ENCODE results near the gene CLIC6. TPM values are rescaled to one million over a fixed set of nuclear protein-coding genes. Genes with fewer than 3 reads are reported as not detected.

Gene CLIC6
- total RNA-seq, 1 experiment from 2014 or later: not detected

DNA sequence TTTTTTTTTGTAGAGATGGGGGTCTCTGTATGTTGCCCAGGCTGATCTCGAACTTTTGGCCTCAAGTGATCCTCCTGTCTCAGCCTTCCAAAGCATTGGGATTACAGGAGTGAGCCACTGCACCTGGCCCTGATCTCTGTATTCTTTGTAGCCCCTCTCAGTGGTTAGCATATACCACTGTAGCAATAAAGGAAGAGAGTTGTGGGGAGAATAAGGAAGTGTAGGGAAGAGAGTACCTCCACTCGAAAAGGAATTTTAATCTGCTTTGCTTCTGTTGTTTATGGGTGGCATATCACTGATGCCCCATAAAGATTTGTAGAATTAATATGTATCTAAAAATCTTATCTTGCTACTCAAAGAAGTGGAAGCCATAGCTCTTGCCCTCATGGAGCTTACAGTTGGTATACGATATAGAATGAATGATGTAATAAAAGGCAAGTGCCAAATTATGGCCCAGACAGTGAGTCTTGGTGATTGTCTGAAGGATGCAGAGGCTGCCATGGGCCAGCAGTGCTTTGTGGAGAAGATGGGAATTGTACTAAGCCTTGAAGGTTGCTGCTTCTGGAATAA is 96.0 kb downstream of the CLIC6 start:
- H4K20me1 ChIP-seq (ENCODE audit: insufficient read depth, low read depth, low read length): no peaks in the 10 kb centered on the region
- no peak overlapping the region for H3K4me2 ChIP-seq (ENCODE audit: low read depth, low read length, poor library complexity, severe bottlenecking)
- no peaks in the 10 kb centered on the region for H3K36me3 ChIP-seq (ENCODE audit: insufficient read depth, low read length)
- H3K9me3 ChIP-seq (ENCODE audit: low read length): no peaks in the 10 kb centered on the region
- H3K79me2 ChIP-seq (ENCODE audit: low read length): no peaks in the 10 kb centered on the region
- no peak overlapping the region for H3K27ac ChIP-seq (ENCODE audit: low read length)
- H2AFZ ChIP-seq (ENCODE audit: low read length): no peak overlapping the region
- no peaks in the 10 kb centered on the region for H3K27me3 ChIP-seq (ENCODE audit: low read length)
- H3K4me3 ChIP-seq (ENCODE audit: low read length): no peak overlapping the region
- H3K4me1 ChIP-seq (ENCODE audit: low read length): no peaks in the 10 kb centered on the region
- H3K9me2 ChIP-seq (replicated peaks; ENCODE audit: insufficient read depth, low read length): no peaks in the 10 kb centered on the region
- H3K9ac ChIP-seq (ENCODE audit: low read length): no peak overlapping the region
- DNase-seq: no peak

DNA sequence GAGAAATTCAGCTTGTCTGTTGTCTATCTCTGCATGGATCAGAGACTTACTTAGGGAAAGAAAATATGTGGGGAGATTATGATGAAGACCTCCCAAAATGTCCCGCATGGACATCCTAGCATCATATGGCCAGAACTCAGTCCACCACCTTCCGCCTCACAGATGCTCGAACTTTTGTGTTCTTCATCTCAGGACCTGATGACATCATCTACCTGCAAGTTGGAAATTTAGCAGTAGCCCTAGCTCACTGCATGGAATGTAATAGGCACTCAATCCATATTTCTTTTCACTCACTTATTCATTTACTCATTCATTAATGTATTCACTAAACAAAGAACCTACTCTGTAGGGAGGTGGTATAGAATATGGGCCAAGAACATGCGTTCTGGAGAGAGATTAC is 96.8 kb downstream of the CLIC6 start:
- DNase-seq: no peak
- Histone ChIP-seq H3K9ac (ENCODE audit: low read length) (no peak overlapping the region), H3K4me2 (ENCODE audit: low read depth, low read length, poor library complexity, severe bottlenecking) (no peak overlapping the region), H2AFZ (ENCODE audit: low read length) (no peak overlapping the region), H3K4me1 (ENCODE audit: low read length) (no peaks in the 10 kb centered on the region), H3K9me2 (replicated peaks; ENCODE audit: insufficient read depth, low read length) (no peaks in the 10 kb centered on the region), H3K27ac (ENCODE audit: low read length) (no peak overlapping the region), H3K36me3 (ENCODE audit: insufficient read depth, low read length) (no peaks in the 10 kb centered on the region), H3K9me3 (ENCODE audit: low read length) (no peaks in the 10 kb centered on the region), H4K20me1 (ENCODE audit: insufficient read depth, low read depth, low read length) (no peaks in the 10 kb centered on the region), H3K27me3 (ENCODE audit: low read length) (no peaks in the 10 kb centered on the region), H3K4me3 (ENCODE audit: low read length) (no peak overlapping the region), H3K79me2 (ENCODE audit: low read length) (no peaks in the 10 kb centered on the region)

DNA sequence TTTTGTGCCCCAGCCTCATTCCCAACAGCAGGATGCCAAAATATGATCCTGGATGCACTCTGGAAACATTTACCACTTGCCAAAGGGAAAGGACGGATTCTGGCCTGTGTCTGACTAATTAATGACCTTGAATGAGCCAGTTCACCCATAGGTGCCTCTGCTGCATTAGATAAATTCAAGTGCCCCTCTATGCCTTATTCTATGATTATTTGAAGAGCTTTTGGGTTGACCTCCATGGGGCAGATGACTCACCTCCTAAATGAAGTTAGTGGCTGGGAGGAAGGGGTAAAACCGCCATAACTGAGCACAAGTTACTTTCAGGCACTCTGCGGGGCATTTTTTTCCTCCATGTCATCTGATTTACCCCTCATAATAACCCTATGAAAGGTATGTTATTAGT is 98.1 kb downstream of the CLIC6 start:
- Histone ChIP-seq H3K27ac (ENCODE audit: low read length) (no peak overlapping the region), H3K79me2 (ENCODE audit: low read length) (no peaks in the 10 kb centered on the region), H3K27me3 (ENCODE audit: low read length) (no peaks in the 10 kb centered on the region), H3K9ac (ENCODE audit: low read length) (no peak overlapping the region), H3K36me3 (ENCODE audit: insufficient read depth, low read length) (no peaks in the 10 kb centered on the region), H2AFZ (ENCODE audit: low read length) (no peak overlapping the region), H3K4me2 (ENCODE audit: low read depth, low read length, poor library complexity, severe bottlenecking) (no peak overlapping the region), H4K20me1 (ENCODE audit: insufficient read depth, low read depth, low read length) (no peaks in the 10 kb centered on the region), H3K4me3 (ENCODE audit: low read length) (no peak overlapping the region), H3K4me1 (ENCODE audit: low read length) (no peaks in the 10 kb centered on the region), H3K9me2 (replicated peaks; ENCODE audit: insufficient read depth, low read length) (no peaks in the 10 kb centered on the region), H3K9me3 (ENCODE audit: low read length) (no peaks in the 10 kb centered on the region)
- no peak for DNase-seq

Other genes with a start within 250 kb of the CLIC6 start
- gene SMIM34, start 245.0 kb upstream of the CLIC6 start, total RNA-seq (2014; rRNA removed; shearing (Covaris generic); ENCODE audit: low replicate concordance): not detected in 2 replicates
- not detected in 2 replicates for gene KCNE1, start 156.8 kb upstream of the CLIC6 start, total RNA-seq (2014; rRNA removed; shearing (Covaris generic); ENCODE audit: low replicate concordance)
- 2.5 and 3.4 TPM in 2 replicates for gene RCAN1, start 53.9 kb upstream of the CLIC6 start, total RNA-seq (2014; rRNA removed; shearing (Covaris generic); ENCODE audit: low replicate concordance)

Measured in Karpas-422 (cell line).